Measurements from ENCODE around the gene PIGT. TPM values are rescaled to one million over a fixed set of nuclear protein-coding genes. Genes with fewer than 3 reads are reported as not detected.

PIGT gene
- total and polyA plus RNA-seq, 3 donors from 2014 or later, result 115 to 140 (median 137) TPM

DNA sequence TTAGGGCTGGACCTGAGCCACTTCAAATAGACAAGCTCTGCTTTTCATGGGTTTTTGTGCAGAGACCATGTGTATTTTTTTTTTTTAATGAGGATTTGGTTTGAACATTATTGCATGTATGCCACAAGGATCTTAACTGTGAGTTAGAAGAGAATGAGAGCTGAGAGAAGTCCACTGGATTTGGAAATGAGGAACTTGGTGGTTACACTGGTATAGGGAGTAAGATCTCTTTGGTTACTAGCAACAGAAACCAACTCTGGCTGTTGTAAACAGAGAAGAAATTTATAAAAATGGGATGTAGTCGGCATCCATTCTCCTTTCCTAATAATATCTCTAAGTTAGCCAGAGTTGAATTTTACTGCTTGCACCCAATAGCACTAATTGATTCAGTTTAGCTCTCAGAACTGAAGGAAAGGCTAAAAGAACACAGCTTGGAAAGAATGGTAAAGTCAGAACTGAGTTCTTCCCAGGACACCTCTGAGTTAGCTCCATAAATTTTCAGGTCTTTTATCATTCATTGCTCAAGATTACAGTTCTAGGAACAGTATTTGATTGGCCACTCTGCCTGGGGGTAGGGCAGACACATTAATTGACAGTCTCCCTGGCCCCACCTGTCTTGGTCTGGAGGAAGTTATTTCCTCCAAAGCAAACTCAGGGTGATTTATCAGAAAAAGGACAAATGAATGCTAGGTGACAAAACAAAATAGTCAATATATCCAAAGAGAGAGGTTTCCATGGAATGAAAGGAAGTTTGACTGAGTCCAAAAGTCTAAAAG, 49.7 kb downstream of the PIGT start:
- no peak for DNase-seq
- no peaks in the 10 kb centered on the region for H3K27me3 ChIP-seq
- peaks cover 9% of the 10 kb centered on the region for H3K4me1 ChIP-seq
- H3K36me3 ChIP-seq (ENCODE audit: low read depth, missing control alignments), result no peaks in the 10 kb centered on the region
- no peak for TF ChIP-seq POLR2A (IDR thresholded peaks at IDR 0.05)
- TF ChIP-seq, protein P1, sequence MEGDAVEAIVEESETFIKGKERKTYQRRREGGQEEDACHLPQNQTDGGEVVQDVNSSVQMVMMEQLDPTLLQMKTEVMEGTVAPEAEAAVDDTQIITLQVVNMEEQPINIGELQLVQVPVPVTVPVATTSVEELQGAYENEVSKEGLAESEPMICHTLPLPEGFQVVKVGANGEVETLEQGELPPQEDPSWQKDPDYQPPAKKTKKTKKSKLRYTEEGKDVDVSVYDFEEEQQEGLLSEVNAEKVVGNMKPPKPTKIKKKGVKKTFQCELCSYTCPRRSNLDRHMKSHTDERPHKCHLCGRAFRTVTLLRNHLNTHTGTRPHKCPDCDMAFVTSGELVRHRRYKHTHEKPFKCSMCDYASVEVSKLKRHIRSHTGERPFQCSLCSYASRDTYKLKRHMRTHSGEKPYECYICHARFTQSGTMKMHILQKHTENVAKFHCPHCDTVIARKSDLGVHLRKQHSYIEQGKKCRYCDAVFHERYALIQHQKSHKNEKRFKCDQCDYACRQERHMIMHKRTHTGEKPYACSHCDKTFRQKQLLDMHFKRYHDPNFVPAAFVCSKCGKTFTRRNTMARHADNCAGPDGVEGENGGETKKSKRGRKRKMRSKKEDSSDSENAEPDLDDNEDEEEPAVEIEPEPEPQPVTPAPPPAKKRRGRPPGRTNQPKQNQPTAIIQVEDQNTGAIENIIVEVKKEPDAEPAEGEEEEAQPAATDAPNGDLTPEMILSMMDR (IDR thresholded peaks at IDR 0.05), result no peak
- 54 to 68% methylated on average over 1 of the region's 1 CpG for WGBS, 2 donors
- H3K27ac ChIP-seq, result no peak overlapping the region
- intact Hi-C loops (cut with DNase I; ENCODE audit: low total_unique reads), result no loop called here
- H3K4me3 ChIP-seq, result no peak overlapping the region
- no peaks in the 10 kb centered on the region for H3K9me3 ChIP-seq

DNA sequence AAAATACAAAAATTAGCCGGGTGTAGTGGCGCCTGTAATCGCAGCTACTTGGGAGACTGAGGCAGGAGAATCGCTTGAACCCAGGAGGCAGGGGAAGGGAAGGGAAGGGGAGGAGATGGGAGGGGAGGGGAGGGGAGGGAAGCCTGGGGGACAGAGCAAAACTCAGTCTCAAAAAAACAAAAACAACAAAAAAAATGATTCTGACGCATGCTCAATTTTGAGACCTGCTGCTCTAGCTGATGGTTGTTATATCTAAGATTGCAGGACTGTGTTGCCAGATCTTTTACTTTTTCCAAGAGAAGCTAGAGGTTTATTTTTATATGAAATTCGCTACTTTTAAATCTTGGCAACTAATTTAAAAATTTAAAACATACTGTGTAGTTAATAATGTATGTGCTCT, 51.2 kb downstream of the PIGT start:
- Histone ChIP-seq H3K36me3 (ENCODE audit: low read depth, missing control alignments) (no peaks in the 10 kb centered on the region), H3K27ac (no peak overlapping the region), H3K4me3 (no peak overlapping the region), H3K27me3 (no peaks in the 10 kb centered on the region), H3K4me1 (peaks cover 15% of the 10 kb centered on the region), H3K9me3 (no peaks in the 10 kb centered on the region)
- TF ChIP-seq POLR2A (IDR thresholded peaks at IDR 0.05), result no peak
- TF ChIP-seq, protein P1 (IDR thresholded peaks at IDR 0.05), result no peak
- intact Hi-C loops (cut with DNase I; ENCODE audit: low total_unique reads), result no loop called here
- 84 to 95% methylated on average over 6 of the region's 6 CpGs for WGBS, 2 donors
- no peak for DNase-seq

DNA sequence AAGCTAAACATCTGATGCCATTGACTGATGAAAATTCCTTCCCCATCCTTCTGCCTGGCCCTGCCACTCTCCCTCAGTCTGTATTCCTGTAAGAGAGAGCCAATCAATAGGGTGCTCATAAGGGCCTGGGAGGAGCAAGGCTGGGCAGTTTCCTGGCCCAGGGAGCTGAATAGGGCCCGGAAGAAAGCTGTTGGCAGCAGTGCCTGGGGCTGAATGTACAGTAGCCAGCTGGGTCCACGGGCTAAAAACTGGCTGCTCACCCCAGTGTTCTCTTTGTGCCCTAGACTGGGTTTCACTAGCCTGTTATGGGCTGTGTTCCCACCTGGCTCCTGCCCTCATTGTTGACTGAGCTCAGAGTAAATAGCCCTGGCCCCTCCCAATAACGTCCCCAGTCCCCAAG, 51.9 kb downstream of the PIGT start:
- Histone ChIP-seq H3K27ac (no peak overlapping the region), H3K4me3 (no peak overlapping the region), H3K27me3 (no peaks in the 10 kb centered on the region), H3K9me3 (no peaks in the 10 kb centered on the region), H3K36me3 (ENCODE audit: low read depth, missing control alignments) (no peaks in the 10 kb centered on the region), H3K4me1 (peaks cover 15% of the 10 kb centered on the region)
- WGBS, 2 donors, result 63 to 82% methylated on average over 1 to 3 of the region's 3 CpGs
- TF ChIP-seq, protein P1 (IDR thresholded peaks at IDR 0.05), result no peak
- no peak for TF ChIP-seq POLR2A (IDR thresholded peaks at IDR 0.05)
- intact Hi-C loops (cut with DNase I; ENCODE audit: low total_unique reads), result no loop called here
- DNase-seq, result no peak

GRCh38 chr20:45469336-45470261, 53.7 kb downstream of the PIGT start, which contains the start of gene WFDC2:
Gene WFDC2 (plus strand): TSS chr20:45469753. CDS start chr20:45469782, 29 bp downstream.
- H3K9me3 ChIP-seq, result no peaks in the 10 kb centered on the region
- H3K27me3 ChIP-seq, result no peaks in the 10 kb centered on the region
- 12 to 17% methylated on average over 17 to 43 of the region's 54 CpGs for WGBS, 2 donors
- no peaks in the 10 kb centered on the region for H3K36me3 ChIP-seq (ENCODE audit: low read depth, missing control alignments)
- TF ChIP-seq, protein P1 (IDR thresholded peaks at IDR 0.05), result no peak
- TF ChIP-seq POLR2A (IDR thresholded peaks at IDR 0.05), result no peak
- H3K4me1 ChIP-seq, result peaks cover 15% of the 10 kb centered on the region
- peak within 1 kb of the TSS; percentile 46 to 66 for H3K4me3 ChIP-seq
- peak within 1 kb of the TSS in 1 of 2 donors; percentile 8 for H3K27ac ChIP-seq
- intact Hi-C loops (cut with DNase I; ENCODE audit: low total_unique reads), result no loop called here
- DNase-seq, result no peak

All from testis (tissue), 3 donors.